ENCODE data around the gene MCC.

GRCh38 chr5:113235884-113236283, 252.4 kb downstream of the MCC start:
- TF ChIP-seq, protein P1, sequence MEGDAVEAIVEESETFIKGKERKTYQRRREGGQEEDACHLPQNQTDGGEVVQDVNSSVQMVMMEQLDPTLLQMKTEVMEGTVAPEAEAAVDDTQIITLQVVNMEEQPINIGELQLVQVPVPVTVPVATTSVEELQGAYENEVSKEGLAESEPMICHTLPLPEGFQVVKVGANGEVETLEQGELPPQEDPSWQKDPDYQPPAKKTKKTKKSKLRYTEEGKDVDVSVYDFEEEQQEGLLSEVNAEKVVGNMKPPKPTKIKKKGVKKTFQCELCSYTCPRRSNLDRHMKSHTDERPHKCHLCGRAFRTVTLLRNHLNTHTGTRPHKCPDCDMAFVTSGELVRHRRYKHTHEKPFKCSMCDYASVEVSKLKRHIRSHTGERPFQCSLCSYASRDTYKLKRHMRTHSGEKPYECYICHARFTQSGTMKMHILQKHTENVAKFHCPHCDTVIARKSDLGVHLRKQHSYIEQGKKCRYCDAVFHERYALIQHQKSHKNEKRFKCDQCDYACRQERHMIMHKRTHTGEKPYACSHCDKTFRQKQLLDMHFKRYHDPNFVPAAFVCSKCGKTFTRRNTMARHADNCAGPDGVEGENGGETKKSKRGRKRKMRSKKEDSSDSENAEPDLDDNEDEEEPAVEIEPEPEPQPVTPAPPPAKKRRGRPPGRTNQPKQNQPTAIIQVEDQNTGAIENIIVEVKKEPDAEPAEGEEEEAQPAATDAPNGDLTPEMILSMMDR (IDR thresholded peaks at IDR 0.05): no peak
- TF ChIP-seq POLR2A (IDR thresholded peaks at IDR 0.05): no peak
